HepG2 (cell line): ENCODE measurements around the gene ELP5. TPM values are rescaled to one million over a fixed set of nuclear protein-coding genes. Genes with fewer than 3 reads are reported as not detected.

Source experiments
- CBFB ChIP-seq: sonication (generic); formaldehyde crosslinking; IDR thresholded peaks from 2 replicates; pipeline ENCODE4 v1.4.0; 2020; ENCODE audit warnings: missing genetic modification reagents
- CC2D1A ChIP-seq: sonication (generic); formaldehyde crosslinking; IDR thresholded peaks from 2 replicates; pipeline ENCODE4 v1.8.1; 2023; ENCODE audit warnings: mild to moderate bottlenecking, missing genetic modification reagents
- MYNN ChIP-seq: sonication (generic); formaldehyde crosslinking; IDR thresholded peaks from 2 replicates; pipeline ENCODE4 v1.4.0; 2020; ENCODE audit warnings: mild to moderate bottlenecking, low read depth, missing genetic modification reagents
- NR2F6 ChIP-seq, 2 experiments: IDR thresholded peaks; 2 replicates each; pipeline ENCODE4 v1.6.1; 2016; ENCODE audit warnings: antibody characterized with exemption in 1 of 2, mild to moderate bottlenecking in 1 of 2
- RFXANK ChIP-seq: IDR thresholded peaks from 2 replicates; pipeline ENCODE4 v1.6.1; 2016
- ZBTB21 ChIP-seq: sonication (generic); formaldehyde crosslinking; IDR thresholded peaks from 2 replicates; pipeline ENCODE4 v1.4.0; 2020; ENCODE audit warnings: missing genetic modification reagents
- ZZZ3 ChIP-seq: sonication (generic); formaldehyde crosslinking; IDR thresholded peaks from 2 replicates; pipeline ENCODE4 v1.4.0; 2020; ENCODE audit warnings: missing genetic modification reagents, mild to moderate bottlenecking, borderline replicate concordance
- polyA plus RNA-seq, 8 experiments: library from polyadenylated mRNA; depleted of rRNA in 3 of 8; stranded (reverse) in 7 of 8; unstranded in 1 of 8; fragments of >200 nt; fragmentation: Illumina TruSeq in 4 of 8; extraction: Trizol in 4 of 8; gene quantifications; 2 replicates each; pipeline versions ENCODE4 v1.2.1 to v1.2.3, GENCODE V29; 2011 to 2016; ENCODE audit warnings: low read depth in 4 of 8, missing spikeins in 1 of 8, mixed read lengths in 1 of 8; ENCODE audit not compliant: insufficient read depth in 1 of 8
- total RNA-seq, 5 experiments: library from RNA; depleted of rRNA; stranded (reverse); fragments of >200 nt; fragmentation: Illumina TruSeq; extraction: Trizol; gene quantifications; 2 replicates each; pipeline ENCODE4 v1.2.3, GENCODE V29; 2016; ENCODE audit warnings: low read depth in 1 of 5
- TF ChIP-seq, protein P1 (sequence below): sonication (generic); formaldehyde crosslinking; IDR thresholded peaks from 2 replicates; pipeline ENCODE4 v1.4.0; 2020; ENCODE audit warnings: missing genetic modification reagents
- TF ChIP-seq, protein P2 (sequence below): sonication (generic); formaldehyde crosslinking; IDR thresholded peaks from 2 replicates; pipeline ENCODE4 v1.5.0; 2020; ENCODE audit warnings: mild to moderate bottlenecking, missing genetic modification reagents
- TF ChIP-seq, protein P3 (sequence below): sonication (generic); formaldehyde crosslinking; IDR thresholded peaks from 2 replicates; pipeline ENCODE4 v1.4.0; 2020; ENCODE audit warnings: missing genetic modification reagents
- TF ChIP-seq, protein P4 (sequence below): sonication (generic); formaldehyde crosslinking; IDR thresholded peaks from 2 replicates; pipeline ENCODE4 v1.4.0; 2020; ENCODE audit warnings: missing genetic modification reagents
- TF ChIP-seq, protein P5 (sequence below): sonication (generic); formaldehyde crosslinking; IDR thresholded peaks from 2 replicates; pipeline ENCODE4 v1.4.0; 2020; ENCODE audit warnings: mild to moderate bottlenecking, missing genetic modification reagents

ELP5 gene
- total and polyA plus RNA-seq, 2 of the 13 experiments (the other 11 are each of a cell fraction or from before 2014, with no cell fraction given), result 67.6 to 69.8 TPM

DNA sequence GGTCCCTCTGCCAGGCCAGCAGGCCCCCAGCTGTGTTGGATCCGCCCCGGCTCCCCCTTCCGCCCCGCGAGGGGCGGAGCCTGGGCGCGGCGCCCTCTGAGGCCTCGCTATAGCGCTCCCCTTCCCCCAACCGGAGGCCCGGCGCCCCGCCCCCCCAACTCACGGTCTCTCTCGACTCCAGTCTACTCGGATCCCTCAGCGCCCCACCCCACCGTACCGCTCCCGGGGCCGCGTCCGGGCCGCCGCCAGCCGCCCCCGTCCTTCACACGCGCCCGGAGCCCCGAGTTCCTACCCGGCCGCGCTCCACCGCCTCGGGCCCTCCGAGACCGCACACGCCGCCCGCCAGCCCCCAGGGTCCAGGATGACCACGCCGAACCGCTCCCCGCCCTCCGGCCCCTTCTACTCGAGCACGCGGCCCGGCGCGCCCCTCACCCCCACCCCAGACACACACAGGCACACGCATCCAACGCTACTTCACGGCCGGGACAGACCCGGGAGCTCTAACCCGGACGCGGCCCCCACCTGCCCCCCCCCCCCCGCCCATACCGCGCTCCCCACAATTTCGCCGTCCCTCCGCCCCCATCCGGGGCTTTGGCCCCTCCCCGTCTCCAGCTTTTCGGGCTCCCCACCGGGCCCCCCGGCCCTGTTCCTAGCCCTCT is 14.1 kb upstream of the ELP5 start (continued):
- TF ChIP-seq ZZZ3 (CRISPR knock-in tag) (no peak), CC2D1A (CRISPR knock-in tag) (no peak), MYNN (CRISPR knock-in tag) (no peak), NR2F6 (IDR thresholded peaks at IDR 0.05) (no peak), NR2F6 (CRISPR knock-in tag; IDR thresholded peaks at IDR 0.05) (no peak), CBFB (CRISPR knock-in tag) (no peak), ZBTB21 (CRISPR knock-in tag) (no peak), RFXANK (CRISPR knock-in tag) (no peak)
- TF ChIP-seq, protein P1, sequence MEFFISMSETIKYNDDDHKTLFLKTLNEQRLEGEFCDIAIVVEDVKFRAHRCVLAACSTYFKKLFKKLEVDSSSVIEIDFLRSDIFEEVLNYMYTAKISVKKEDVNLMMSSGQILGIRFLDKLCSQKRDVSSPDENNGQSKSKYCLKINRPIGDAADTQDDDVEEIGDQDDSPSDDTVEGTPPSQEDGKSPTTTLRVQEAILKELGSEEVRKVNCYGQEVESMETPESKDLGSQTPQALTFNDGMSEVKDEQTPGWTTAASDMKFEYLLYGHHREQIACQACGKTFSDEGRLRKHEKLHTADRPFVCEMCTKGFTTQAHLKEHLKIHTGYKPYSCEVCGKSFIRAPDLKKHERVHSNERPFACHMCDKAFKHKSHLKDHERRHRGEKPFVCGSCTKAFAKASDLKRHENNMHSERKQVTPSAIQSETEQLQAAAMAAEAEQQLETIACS, result no peak
- TF ChIP-seq, protein P2, sequence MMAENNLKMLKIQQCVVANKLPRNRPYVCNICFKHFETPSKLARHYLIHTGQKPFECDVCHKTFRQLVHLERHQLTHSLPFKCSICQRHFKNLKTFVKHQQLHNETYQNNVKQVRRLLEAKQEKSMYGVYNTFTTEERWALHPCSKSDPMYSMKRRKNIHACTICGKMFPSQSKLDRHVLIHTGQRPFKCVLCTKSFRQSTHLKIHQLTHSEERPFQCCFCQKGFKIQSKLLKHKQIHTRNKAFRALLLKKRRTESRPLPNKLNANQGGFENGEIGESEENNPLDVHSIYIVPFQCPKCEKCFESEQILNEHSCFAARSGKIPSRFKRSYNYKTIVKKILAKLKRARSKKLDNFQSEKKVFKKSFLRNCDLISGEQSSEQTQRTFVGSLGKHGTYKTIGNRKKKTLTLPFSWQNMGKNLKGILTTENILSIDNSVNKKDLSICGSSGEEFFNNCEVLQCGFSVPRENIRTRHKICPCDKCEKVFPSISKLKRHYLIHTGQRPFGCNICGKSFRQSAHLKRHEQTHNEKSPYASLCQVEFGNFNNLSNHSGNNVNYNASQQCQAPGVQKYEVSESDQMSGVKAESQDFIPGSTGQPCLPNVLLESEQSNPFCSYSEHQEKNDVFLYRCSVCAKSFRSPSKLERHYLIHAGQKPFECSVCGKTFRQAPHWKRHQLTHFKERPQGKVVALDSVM (CRISPR knock-in tag), result no peak
- TF ChIP-seq, protein P3, sequence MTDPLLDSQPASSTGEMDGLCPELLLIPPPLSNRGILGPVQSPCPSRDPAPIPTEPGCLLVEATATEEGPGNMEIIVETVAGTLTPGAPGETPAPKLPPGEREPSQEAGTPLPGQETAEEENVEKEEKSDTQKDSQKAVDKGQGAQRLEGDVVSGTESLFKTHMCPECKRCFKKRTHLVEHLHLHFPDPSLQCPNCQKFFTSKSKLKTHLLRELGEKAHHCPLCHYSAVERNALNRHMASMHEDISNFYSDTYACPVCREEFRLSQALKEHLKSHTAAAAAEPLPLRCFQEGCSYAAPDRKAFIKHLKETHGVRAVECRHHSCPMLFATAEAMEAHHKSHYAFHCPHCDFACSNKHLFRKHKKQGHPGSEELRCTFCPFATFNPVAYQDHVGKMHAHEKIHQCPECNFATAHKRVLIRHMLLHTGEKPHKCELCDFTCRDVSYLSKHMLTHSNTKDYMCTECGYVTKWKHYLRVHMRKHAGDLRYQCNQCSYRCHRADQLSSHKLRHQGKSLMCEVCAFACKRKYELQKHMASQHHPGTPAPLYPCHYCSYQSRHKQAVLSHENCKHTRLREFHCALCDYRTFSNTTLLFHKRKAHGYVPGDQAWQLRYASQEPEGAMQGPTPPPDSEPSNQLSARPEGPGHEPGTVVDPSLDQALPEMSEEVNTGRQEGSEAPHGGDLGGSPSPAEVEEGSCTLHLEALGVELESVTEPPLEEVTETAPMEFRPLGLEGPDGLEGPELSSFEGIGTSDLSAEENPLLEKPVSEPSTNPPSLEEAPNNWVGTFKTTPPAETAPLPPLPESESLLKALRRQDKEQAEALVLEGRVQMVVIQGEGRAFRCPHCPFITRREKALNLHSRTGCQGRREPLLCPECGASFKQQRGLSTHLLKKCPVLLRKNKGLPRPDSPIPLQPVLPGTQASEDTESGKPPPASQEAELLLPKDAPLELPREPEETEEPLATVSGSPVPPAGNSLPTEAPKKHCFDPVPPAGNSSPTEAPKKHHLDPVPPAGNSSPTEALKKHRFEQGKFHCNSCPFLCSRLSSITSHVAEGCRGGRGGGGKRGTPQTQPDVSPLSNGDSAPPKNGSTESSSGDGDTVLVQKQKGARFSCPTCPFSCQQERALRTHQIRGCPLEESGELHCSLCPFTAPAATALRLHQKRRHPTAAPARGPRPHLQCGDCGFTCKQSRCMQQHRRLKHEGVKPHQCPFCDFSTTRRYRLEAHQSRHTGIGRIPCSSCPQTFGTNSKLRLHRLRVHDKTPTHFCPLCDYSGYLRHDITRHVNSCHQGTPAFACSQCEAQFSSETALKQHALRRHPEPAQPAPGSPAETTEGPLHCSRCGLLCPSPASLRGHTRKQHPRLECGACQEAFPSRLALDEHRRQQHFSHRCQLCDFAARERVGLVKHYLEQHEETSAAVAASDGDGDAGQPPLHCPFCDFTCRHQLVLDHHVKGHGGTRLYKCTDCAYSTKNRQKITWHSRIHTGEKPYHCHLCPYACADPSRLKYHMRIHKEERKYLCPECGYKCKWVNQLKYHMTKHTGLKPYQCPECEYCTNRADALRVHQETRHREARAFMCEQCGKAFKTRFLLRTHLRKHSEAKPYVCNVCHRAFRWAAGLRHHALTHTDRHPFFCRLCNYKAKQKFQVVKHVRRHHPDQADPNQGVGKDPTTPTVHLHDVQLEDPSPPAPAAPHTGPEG (CRISPR knock-in tag), result no peak
- TF ChIP-seq, protein P4, sequence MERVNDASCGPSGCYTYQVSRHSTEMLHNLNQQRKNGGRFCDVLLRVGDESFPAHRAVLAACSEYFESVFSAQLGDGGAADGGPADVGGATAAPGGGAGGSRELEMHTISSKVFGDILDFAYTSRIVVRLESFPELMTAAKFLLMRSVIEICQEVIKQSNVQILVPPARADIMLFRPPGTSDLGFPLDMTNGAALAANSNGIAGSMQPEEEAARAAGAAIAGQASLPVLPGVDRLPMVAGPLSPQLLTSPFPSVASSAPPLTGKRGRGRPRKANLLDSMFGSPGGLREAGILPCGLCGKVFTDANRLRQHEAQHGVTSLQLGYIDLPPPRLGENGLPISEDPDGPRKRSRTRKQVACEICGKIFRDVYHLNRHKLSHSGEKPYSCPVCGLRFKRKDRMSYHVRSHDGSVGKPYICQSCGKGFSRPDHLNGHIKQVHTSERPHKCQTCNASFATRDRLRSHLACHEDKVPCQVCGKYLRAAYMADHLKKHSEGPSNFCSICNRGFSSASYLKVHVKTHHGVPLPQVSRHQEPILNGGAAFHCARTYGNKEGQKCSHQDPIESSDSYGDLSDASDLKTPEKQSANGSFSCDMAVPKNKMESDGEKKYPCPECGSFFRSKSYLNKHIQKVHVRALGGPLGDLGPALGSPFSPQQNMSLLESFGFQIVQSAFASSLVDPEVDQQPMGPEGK (CRISPR knock-in tag), result peak; percentile 88
- TF ChIP-seq, protein P5, sequence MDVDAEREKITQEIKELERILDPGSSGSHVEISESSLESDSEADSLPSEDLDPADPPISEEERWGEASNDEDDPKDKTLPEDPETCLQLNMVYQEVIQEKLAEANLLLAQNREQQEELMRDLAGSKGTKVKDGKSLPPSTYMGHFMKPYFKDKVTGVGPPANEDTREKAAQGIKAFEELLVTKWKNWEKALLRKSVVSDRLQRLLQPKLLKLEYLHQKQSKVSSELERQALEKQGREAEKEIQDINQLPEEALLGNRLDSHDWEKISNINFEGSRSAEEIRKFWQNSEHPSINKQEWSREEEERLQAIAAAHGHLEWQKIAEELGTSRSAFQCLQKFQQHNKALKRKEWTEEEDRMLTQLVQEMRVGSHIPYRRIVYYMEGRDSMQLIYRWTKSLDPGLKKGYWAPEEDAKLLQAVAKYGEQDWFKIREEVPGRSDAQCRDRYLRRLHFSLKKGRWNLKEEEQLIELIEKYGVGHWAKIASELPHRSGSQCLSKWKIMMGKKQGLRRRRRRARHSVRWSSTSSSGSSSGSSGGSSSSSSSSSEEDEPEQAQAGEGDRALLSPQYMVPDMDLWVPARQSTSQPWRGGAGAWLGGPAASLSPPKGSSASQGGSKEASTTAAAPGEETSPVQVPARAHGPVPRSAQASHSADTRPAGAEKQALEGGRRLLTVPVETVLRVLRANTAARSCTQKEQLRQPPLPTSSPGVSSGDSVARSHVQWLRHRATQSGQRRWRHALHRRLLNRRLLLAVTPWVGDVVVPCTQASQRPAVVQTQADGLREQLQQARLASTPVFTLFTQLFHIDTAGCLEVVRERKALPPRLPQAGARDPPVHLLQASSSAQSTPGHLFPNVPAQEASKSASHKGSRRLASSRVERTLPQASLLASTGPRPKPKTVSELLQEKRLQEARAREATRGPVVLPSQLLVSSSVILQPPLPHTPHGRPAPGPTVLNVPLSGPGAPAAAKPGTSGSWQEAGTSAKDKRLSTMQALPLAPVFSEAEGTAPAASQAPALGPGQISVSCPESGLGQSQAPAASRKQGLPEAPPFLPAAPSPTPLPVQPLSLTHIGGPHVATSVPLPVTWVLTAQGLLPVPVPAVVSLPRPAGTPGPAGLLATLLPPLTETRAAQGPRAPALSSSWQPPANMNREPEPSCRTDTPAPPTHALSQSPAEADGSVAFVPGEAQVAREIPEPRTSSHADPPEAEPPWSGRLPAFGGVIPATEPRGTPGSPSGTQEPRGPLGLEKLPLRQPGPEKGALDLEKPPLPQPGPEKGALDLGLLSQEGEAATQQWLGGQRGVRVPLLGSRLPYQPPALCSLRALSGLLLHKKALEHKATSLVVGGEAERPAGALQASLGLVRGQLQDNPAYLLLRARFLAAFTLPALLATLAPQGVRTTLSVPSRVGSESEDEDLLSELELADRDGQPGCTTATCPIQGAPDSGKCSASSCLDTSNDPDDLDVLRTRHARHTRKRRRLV (CRISPR knock-in tag), result no peak
